ENCODE data around the gene YARS1.

The YARS1 gene

DNA sequence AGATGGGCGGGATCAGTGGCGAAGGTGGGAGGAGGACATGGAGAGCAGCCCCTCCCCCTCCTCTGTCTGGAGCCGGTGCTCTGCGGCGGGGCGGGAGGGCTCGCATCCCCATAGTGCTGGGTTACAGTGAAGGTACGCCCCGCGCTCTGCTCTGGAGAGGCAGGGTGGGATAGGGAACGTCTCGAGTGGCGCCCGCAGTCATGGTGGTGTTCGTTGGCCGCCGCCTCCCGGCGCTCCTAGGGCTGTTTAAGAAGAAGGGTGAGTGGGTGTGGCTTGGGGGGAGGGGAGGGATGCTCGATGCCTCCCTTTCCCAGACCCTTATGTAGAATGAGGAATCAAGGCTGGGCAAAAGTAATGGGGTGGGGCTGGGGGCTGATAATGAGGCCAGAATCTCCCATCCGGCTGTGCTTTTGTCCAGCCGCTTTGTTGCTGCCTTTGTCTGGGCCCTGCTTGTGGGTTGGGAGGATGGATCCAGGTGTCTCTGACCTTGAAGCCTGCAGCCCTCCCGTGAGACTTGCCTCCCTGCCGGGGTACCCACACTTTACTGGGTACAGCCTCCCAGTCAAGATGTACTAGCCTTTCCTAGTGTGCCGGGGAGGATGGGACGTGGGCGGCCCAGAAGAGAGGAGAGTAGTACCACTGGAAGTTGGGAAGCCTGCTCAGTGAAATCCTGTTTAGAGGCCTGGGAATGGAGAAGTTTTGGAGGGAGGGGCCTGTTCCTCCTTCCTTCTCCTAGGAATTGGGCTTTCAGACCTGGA lies 51.4 kb downstream of the YARS1 start:
- no peak for DNase-seq (ENCODE audit: low spot score)

DNA sequence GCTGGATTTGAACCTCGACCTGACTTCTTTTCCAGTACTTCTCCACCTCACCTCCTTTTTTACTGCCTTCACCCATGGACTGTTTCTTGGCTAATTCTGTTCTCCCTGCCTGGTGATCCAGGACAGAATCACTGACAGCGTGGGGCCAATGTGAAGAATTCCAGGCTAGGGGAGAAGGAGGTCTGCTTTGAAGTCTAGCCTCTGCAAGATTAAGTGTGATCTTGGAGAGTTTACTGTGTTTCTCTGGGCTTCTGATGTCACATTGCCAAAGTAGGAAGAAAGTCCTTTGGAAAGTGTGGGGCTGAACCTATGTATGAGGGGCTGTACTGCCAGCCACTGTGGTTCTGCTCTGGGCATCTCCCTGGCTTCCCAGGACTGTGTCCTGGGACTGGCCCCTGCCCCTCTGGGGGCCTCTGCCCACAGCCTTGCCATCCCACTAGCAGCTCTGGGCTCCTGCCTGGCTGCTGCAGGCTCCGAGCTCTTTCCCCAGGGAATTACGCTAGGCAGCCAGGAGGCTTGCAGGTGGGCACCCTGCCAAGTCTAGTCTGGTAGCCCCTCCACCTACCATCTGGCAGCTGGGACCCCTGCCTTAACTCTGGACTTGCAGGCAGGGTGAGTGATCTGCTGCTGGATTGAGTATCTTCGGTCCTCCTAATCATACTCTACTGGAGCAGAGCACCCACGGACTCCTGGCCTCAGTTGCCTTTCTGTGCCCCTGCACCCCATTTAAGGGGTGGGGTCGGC lies 52.2 kb downstream of the YARS1 start:
- DNase-seq (ENCODE audit: low spot score) = no peak

- no peak for DNase-seq (ENCODE audit: low spot score)
Observed at GRCh38 chr1:32763221-32763620, 53.9 kb downstream of the YARS1 start.

DNA sequence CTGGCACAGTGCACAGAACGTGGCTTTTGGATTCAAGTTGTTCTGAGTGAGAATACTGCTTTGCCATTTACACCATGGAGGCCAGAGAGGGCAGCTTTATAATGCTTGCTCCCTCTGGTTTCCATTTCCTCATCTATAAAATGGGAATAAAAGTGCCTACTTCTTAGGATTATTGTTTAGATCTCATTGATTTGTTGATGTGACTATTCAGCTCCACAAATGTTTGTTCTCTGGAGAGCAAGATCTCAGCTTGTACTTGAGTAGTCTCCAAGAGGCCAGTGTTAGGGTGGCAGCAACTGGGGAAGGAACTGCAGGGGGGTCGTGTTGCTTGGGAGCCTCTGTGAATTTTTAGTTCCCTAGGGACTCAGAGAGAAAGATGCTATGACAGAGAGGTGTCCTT lies 55.2 kb downstream of the YARS1 start:
- DNase-seq (ENCODE audit: low spot score) = no peak

DNA sequence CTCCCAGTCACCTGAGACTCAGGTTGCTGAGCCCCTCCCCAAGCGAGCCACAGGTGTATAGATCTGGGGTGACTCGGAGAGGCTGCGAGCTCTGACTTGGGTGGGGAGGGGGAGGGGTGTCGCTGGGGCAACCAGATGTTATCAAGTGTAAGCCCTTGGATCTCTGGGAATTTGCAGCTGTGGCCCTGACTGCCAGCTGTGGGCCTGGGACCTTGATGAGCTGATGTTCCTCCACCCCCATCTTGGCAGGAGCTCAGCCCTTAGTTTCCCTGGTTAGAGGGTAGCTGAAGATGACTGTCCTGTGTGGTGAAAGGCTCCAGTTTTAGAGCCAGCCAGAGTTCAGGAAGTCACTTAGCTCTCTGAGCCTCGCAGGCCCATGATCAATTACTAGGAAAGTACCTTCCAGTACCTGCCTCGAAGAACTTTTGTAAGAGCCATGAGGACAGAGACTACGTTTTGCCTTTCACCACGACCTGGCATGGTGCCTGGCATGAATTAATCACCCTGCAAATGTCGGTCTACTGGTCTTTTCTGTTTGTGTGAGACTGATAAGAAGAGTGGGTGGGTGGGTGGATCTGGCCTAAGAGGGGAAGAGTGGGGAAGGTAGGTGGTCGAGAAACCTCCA lies 55.8 kb downstream of the YARS1 start:
- DNase-seq (ENCODE audit: low spot score) = peak; percentile 94

- peak; percentile 98 for DNase-seq (ENCODE audit: low spot score)
Observed at GRCh38 chr1:32759997-32760623, 57.0 kb downstream of the YARS1 start.

GRCh38 chr1:32759521-32759981 lies 57.6 kb downstream of the YARS1 start:
- peak; percentile 71 for DNase-seq (ENCODE audit: low spot score)

DNA sequence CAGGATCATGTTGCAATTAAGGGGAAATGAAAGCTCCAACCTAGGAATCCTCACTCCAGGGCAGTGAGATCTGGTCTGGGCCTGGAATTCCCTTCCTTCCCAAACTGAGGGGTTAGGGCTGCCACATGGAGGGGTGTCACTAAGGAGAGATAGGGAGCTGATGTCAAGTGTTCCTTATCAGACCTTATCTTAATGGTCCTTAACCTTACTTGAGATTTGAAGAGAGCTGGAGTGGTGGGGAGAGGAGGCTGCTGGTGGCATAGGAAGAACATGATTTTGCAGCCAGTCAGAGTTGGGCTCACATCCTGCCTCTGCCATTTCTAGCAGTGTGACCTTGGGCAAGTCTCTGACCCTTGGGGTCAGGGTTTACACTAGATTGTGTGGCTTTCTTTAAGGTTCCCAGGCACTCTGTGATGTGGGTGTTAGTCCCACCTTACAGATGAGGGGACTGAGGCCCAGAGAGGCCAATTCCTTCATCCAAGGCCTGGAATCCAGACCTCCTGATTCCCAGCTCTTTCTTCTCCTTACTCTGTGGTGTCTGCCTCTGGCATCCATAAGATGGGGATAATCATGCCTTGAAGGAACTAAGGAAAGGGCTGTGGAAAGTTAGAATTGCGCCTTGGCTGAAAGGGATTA lies 58.2 kb downstream of the YARS1 start:
- DNase-seq (ENCODE audit: low spot score) = no peak

- no peak for DNase-seq (ENCODE audit: low spot score)
Observed at GRCh38 chr1:32758177-32758794, 58.9 kb downstream of the YARS1 start.

DNA sequence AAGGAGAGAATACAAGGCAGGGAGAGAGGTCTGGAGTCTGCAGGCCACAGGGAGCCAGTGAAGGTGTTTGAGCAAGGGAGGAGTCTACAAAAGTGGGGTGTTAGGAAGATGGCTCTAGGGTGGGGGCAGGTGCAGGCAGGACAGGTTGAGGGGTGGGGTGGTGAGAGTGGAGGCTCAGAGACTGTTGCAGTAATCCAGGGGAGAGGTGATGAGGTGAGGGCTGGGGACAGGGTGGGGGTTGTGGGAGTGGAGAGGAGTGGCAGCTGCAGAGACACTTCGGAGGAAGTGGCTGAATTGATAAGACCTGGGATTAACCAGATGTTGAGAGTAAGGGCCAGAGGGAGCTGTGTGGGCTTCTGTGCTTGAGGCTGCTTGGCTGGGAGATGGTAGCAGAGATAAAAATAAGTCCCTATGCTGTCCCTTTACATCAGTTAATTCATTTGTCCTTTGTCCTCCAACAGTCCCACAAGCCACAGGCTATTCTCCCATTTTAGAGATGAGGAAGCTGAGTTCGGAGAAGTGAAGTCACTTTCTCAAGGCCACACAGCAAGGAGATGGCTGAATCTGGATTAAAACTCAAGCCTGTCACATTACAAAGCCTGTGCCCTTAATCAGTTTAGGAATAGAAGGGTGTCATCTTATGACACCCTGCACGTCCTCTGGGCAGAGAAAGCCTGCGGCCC lies 59.8 kb downstream of the YARS1 start:
- no peak for DNase-seq (ENCODE audit: low spot score)

DNA sequence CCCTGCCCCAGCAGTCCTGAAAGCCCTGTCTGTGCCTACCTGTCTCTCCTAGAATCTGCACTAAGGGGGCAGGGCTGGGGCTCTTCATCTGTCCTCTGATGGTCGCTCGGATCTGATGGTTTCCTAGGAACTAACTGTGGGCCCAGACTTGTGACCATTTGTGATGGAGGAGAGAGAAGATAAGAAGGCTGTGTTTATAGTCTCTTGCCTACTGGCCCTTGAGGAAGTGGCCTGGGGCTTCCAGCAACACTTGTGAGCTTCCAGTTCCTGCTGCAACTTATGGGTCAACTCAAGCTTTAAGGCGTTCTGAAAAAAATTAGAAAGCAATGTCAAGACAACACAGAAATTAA lies 61.4 kb downstream of the YARS1 start:
- no peak for DNase-seq (ENCODE audit: low spot score)

- DNase-seq (ENCODE audit: low spot score) = peak; percentile 48
Observed at GRCh38 chr1:32755098-32755809, 61.9 kb downstream of the YARS1 start.

DNA sequence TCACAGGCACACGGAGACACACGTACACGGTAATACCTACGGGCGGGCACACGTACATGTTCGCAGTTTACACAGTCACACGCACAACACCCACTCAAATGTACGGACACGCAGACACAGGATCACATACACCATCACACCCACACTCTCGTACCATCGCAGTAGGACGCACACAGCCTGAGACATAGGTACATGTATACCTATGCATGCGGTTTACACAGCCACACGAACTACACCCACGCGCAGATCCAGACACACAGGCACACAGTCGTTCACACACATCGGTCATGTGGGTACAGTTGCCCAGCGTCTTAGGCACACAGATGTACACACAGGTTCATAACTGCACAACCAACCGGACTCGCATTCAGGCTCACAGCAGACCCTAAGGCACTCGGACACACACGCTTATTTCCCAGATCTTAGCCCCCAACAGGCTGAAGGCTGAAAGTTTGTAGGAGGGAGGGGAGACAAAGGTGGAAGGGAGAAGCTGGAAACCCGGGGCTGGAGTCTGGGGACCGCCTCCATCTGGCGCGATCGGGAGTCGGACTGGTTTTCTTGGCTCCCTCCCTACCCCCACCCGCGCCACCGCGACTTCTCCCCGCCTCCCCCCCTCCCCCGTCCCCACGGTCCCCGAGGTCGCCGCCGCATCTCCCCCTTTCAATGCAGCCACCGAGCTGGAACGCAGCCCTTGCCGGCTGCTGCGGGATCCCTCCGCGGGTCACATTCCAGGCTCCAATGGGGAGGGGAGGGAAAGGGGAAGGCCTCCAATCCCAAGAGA lies 62.7 kb downstream of the YARS1 start:
- peak; percentile 56 for DNase-seq (ENCODE audit: low spot score)

DNA sequence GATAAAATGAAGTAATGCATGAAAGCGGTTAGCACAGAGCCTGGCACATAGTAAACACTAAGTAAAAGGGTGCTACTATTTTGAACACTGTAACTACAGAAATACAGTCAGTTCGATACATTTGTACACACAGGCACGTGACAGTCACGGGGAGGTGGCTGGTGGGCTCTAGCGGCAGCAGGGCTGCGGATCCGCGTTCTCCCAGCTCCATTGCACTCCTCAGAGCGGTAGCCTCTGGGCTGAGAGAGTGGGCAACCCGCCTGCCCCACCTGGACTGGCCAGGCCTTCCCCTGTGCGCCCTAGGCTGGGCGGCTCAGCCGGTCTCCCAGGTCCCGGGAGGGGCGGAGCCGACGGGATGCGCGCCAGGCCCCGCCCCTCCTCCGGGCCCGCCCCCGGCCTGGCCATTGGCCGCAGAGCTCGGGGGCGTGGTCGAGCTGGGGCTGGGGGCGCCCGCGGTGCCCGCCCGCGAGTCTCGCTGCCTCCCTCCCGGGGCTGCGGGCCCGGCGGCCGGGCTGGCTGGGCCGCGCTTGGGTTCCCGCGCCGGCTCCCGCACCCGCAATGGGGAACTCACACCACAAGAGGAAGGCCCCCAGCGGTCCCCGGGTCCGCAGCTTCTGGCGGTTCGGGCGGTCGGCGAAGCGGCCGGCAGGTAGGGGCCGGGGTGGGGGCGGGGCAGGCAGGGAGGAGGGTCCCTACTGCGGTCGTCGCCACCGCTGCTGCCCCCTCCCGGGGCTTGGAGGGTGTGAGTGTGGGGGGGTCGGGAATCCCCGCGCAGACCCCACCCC lies 63.4 kb downstream of the YARS1 start:
- peak; percentile 81 for DNase-seq (ENCODE audit: low spot score)

- no peak for DNase-seq (ENCODE audit: low spot score)
Observed at GRCh38 chr1:32749771-32750170, 67.4 kb downstream of the YARS1 start.

DNA sequence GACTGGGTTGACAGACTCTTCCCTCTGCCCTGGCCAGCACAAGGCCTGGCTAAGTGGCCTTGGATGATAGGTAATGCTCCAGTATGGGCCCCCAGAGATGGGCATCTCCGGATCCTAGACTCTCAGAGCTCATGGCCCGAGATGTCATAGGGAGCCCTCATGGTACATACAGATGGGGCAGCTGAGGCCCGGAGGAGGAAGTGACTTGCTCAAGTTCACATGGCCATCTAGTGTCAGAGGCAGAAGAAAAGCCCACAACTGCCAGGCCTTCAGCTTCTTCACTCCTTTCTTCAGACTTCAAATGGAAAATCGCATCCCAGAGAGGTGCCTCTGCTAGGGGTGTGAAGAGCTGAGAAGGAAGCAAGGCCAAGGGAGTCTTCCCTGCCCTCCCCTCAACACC lies 67.8 kb downstream of the YARS1 start:
- no peak for DNase-seq (ENCODE audit: low spot score)

GRCh38 chr1:32748926-32749325 lies 68.2 kb downstream of the YARS1 start:
- DNase-seq (ENCODE audit: low spot score) = no peak

GRCh38 chr1:32748348-32748747 lies 68.8 kb downstream of the YARS1 start:
- no peak for DNase-seq (ENCODE audit: low spot score)

GRCh38 chr1:32746130-32746529 lies 71.0 kb downstream of the YARS1 start:
- DNase-seq (ENCODE audit: low spot score) = no peak

Data from kidney tubule cell (primary cell).